Stomach (tissue), 9 donors: ENCODE measurements around the gene PDE4D. TPM values are rescaled to one million over a fixed set of nuclear protein-coding genes. Genes with fewer than 3 reads are reported as not detected.

Source experiments
- DNase-seq, 2 donors: peaks; one replicate each; pipeline versions ENCODE4 v3.0.0 to v3.0.0-alpha.2; 2013 to 2019
- H3K27ac ChIP-seq, 5 donors: fragments of 200-600 bp in 4 of 5; sonication (generic) in 4 of 5; one replicate each; pipeline ENCODE4 v1.5.1; 2013 to 2019; ENCODE audit warnings: mild to moderate bottlenecking in 1 of 5, moderate library complexity in 1 of 5
- H3K27me3 ChIP-seq, 3 donors: fragments of 200-600 bp; sonication (generic); one replicate each; pipeline ENCODE4 v1.5.1; 2017 to 2019; ENCODE audit warnings: mixed run types in 1 of 3
- H3K36me3 ChIP-seq, 4 donors: fragments of 200-600 bp; sonication (generic); 1 replicate in 3 of 4; 2 replicates in 1 of 4; pipeline ENCODE4 v1.5.1; 2016 to 2019
- H3K4me1 ChIP-seq, 4 donors: fragments of 200-600 bp; sonication (generic); one replicate each; pipeline ENCODE4 v1.5.1; 2016 to 2019
- H3K4me3 ChIP-seq, 4 donors: fragments of 200-600 bp; sonication (generic) in 3 of 4; one replicate each; pipeline ENCODE4 v1.5.1; 2016 to 2019; ENCODE audit warnings: mild to moderate bottlenecking in 1 of 4
- H3K9me3 ChIP-seq, 4 donors: fragments of 200-600 bp; sonication (generic); one replicate each; pipeline ENCODE4 v1.5.1; 2016 to 2019
- EP300 ChIP-seq: sonication (generic); formaldehyde crosslinking; IDR thresholded peaks from one replicate; pipeline ENCODE4 v1.6.1; 2017; ENCODE audit warnings: antibody characterized with exemption
- POLR2A ChIP-seq, 4 donors: fragments of 450-650 bp; IDR thresholded peaks; one replicate each; pipeline ENCODE4 v1.6.1; 2016; ENCODE audit warnings: antibody characterized with exemption in 4 of 4, control low read depth in 2 of 4, mild to moderate bottlenecking in 1 of 4, moderate library complexity in 1 of 4
- POLR2AphosphoS5 ChIP-seq, 3 donors: sonication (generic); formaldehyde crosslinking; IDR thresholded peaks; one replicate each; pipeline ENCODE4 v1.6.1; 2016; ENCODE audit warnings: antibody characterized with exemption in 3 of 3
- WGBS, 5 donors: extraction: QIAGEN DNeasy Blood & Tissue Kit in 3 of 5; methylation state at CpG; one replicate each; pipeline versions ENCODE4 v1.1.5 to v1.1.7; 2013 to 2018; 5-methylcytosine and 5-hydroxymethylcytosine counted together
- intact Hi-C: fragments of 100-400 bp; cut with DNase I; formaldehyde crosslinking; loops from one replicate; pipeline ENCODE4 v1.15.1; 2023; ENCODE audit warnings: low total_unique reads
- polyA plus RNA-seq, 3 donors: library from polyadenylated mRNA; stranded (reverse); fragments of 200-250 nt; gene quantifications; one replicate each; pipeline ENCODE4 v1.2.3, GENCODE V29; 2013
- total RNA-seq, 5 donors: library from RNA; depleted of rRNA; stranded (reverse); fragments of >200 nt; gene quantifications; one replicate each; pipeline versions ENCODE4 v1.1.0 to v1.2.3, GENCODE V29; 2014 to 2016
- TF ChIP-seq, protein P1 (sequence below), 7 experiments: fragments of 450-650 bp in 4 of 7; fragments of 200-600 bp in 3 of 7; sonication (generic) in 3 of 7; IDR thresholded peaks; one replicate each; pipeline ENCODE4 v1.5.1; 2016 to 2019; ENCODE audit warnings: antibody characterized with exemption in 7 of 7, control low read depth in 2 of 7, mild to moderate bottlenecking in 1 of 7
- donor health status: healthy with polysubstance abuse.
- donor health status: Bipolar disorder and iron deficiency.
- donor health status: healthy.

The PDE4D gene
- total and polyA plus RNA-seq, 8 donors, result 3.1 to 147 (median 97.3) TPM

DNA sequence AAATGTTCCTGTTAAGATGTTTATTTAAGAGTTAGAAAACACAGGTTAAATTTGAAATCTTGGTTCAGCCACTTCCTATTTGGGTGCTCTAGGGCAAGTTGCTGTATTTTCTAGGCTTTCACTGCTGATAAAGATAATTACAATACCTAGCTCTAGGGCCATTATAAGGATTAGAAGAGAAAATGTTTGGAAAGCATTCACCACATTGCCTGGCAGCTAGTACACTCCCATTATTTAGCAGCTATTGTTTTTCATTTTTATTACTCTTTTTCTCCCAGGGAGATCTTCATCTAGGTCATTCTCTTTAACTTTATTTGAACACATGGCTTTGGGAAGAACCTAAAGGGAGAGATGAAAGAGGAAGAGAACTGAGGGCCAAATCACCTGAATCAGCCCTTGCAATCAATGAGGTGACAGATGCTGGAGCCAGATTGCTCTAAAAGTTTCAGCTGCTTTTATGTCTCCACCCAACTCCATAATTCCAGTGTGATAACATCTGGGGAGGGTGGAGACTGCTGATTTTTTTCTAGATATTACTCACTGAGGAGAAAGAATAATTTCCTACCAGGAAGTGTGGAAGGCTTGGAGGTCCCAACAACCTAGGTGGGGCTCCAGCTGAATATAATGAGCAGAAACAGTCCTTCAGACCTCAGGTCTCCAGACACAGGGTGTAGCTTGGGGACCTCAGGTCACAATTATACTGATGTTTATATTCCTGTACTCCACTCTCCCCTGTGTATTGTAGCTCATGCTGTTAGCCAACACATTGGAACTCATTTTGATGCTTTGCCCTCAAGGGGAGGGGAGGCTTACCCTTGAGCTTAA is 670.6 kb downstream of the PDE4D start:
- H3K36me3 ChIP-seq, result no peaks in the 10 kb centered on the region
- TF ChIP-seq, protein P1, sequence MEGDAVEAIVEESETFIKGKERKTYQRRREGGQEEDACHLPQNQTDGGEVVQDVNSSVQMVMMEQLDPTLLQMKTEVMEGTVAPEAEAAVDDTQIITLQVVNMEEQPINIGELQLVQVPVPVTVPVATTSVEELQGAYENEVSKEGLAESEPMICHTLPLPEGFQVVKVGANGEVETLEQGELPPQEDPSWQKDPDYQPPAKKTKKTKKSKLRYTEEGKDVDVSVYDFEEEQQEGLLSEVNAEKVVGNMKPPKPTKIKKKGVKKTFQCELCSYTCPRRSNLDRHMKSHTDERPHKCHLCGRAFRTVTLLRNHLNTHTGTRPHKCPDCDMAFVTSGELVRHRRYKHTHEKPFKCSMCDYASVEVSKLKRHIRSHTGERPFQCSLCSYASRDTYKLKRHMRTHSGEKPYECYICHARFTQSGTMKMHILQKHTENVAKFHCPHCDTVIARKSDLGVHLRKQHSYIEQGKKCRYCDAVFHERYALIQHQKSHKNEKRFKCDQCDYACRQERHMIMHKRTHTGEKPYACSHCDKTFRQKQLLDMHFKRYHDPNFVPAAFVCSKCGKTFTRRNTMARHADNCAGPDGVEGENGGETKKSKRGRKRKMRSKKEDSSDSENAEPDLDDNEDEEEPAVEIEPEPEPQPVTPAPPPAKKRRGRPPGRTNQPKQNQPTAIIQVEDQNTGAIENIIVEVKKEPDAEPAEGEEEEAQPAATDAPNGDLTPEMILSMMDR (IDR thresholded peaks at IDR 0.05), result no peak
- no peak for TF ChIP-seq POLR2A (IDR thresholded peaks at IDR 0.05)
- TF ChIP-seq EP300, result no peak
- no peak for TF ChIP-seq POLR2AphosphoS5 (IDR thresholded peaks at IDR 0.05)

DNA sequence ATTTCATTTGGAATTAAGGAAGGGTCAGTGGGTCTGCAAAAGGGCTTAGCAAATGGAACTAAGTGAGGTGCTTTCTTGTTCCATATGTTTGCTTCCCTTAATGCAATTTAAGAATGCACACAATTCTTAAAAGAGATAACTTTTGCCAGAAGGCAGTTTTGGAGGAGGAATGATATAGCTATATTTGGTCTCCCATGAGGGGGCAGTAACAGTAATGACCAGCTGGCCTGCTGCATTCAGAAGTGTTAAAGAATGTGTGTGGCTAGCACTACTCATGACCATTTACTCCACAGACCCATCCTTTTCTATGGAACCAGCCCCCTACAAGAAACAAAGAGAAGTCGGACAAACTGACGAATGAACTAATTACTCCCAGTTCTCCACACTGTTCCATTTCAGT is 671.8 kb downstream of the PDE4D start:
- H3K9me3 ChIP-seq, result no peaks in the 10 kb centered on the region
- 92 to 98% (median 95%) methylated on average over 2 of the region's 2 CpGs for WGBS, 5 donors
- no peaks in the 10 kb centered on the region for H3K27me3 ChIP-seq
- no peak for DNase-seq
- no peak overlapping the region for H3K27ac ChIP-seq
- no peaks in the 10 kb centered on the region for H3K36me3 ChIP-seq
- H3K4me3 ChIP-seq, result no peak overlapping the region
- intact Hi-C loops, result no loop called here
- peaks cover 4 to 49% (median 35%) of the 10 kb centered on the region in 4 donors for H3K4me1 ChIP-seq
- TF ChIP-seq, protein P1 (IDR thresholded peaks at IDR 0.05), result no peak

More for the DNA sequence above, 670.6 kb downstream of the PDE4D start:
- Histone ChIP-seq H3K27ac (peak overlapping the region in 2 of 5 donors; percentile 9 to 14), H3K4me3 (no peak overlapping the region), H3K4me1 (peaks cover under 1 to 38% (median 28%) of the 10 kb centered on the region in 4 donors), H3K27me3 (no peaks in the 10 kb centered on the region), H3K9me3 (no peaks in the 10 kb centered on the region)
- no peak for DNase-seq
- intact Hi-C loops, result no loop called here

DNA sequence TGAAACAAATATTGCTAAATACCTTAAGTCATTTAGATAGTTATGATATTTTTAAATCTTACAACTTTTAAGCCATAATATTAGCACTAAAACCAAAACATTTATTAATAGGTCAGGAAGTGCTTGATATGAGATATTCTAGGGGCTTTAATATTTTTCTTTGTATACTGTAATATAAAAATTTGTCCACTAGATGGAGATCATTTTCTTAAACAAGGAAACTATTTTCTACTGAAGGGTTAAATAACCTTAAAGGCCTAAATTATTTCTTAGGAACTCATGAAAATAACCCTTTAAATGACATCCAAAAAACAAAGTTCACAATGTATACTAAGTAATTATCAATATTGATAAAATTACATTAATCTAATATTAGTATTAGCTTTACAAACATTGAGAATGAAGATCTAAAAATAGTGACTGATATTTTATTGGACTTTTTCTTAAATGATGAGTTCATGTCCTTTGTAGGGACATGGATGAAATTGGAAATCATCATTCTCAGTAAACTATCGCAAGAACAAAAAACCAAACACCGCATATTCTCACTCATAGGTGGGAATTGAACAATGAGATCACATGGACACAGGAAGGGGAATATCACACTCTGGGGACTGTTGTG is 675.0 kb downstream of the PDE4D start:
- Histone ChIP-seq H3K36me3 (peaks cover 0 to 15% (median 11%) of the 10 kb centered on the region in 4 donors), H3K4me3 (no peak overlapping the region), H3K27me3 (no peaks in the 10 kb centered on the region), H3K27ac (peak overlapping the region in 1 of 5 donors; percentile 7), H3K4me1 (peaks cover 4 to 59% (median 36%) of the 10 kb centered on the region in 4 donors), H3K9me3 (no peaks in the 10 kb centered on the region)
- intact Hi-C loops, result no loop called here
- WGBS, 5 donors, result 85 to 100% (median 89%) methylated on average over 1 to 2 of the region's 2 CpGs
- TF ChIP-seq POLR2AphosphoS5 (IDR thresholded peaks at IDR 0.05), result no peak
- TF ChIP-seq, protein P1 (IDR thresholded peaks at IDR 0.05), result peak in 4 of 7 experiments; percentile 32 to 43 (median 41)
- no peak for DNase-seq

DNA sequence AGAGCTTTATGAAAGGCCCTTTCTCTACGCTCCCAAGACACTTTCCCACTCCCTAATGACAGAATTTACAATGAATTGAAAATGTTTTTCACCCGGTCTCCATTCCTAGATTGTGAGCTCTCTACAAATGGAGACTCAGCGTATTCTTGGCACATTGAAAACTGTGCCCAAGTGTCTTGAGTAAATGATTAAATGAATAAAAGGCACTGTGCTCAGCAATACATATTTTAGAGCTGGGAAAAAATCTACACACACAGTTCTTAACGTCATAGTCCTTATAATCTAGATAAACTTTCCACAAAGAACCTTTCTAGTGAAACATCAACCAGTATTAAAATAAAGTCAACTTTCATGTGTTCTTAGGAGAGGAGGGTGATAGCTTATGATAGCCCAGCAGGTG is 676.7 kb downstream of the PDE4D start:
- Histone ChIP-seq H3K4me3 (peak overlapping the region in 1 of 4 donors; percentile 0), H3K4me1 (peaks cover 4 to 58% (median 28%) of the 10 kb centered on the region in 4 donors), H3K27me3 (no peaks in the 10 kb centered on the region), H3K27ac (peak overlapping the region; percentile 40 to 82 (median 53)), H3K9me3 (no peaks in the 10 kb centered on the region), H3K36me3 (peaks cover 0 to 15% (median 11%) of the 10 kb centered on the region in 4 donors)
- 35 to 49% (median 39%) methylated on average over 4 of the region's 4 CpGs for WGBS, 5 donors
- DNase-seq, result peak in 1 of 2 donors; percentile 53
- intact Hi-C loops, result no loop called here
- TF ChIP-seq EP300 (no peak), POLR2AphosphoS5 (IDR thresholded peaks at IDR 0.05) (no peak), POLR2A (IDR thresholded peaks at IDR 0.05) (no peak)
- TF ChIP-seq, protein P1 (IDR thresholded peaks at IDR 0.05), result no peak
